ENCODE results near the gene ANKRD53. TPM values are rescaled to one million over a fixed set of nuclear protein-coding genes. Genes with fewer than 3 reads are reported as not detected.

Gene ANKRD53
- total RNA-seq, 6 donors from 2014 or later: 0.26 to 10.5 (median 1.4) TPM

GRCh38 chr2:70949086-70949485 is 29.3 kb upstream of the ANKRD53 start:
- Histone ChIP-seq H3K9me3 (no peaks in the 10 kb centered on the region), H3K4me1 (peaks cover 0 to 11% (median 5%) of the 10 kb centered on the region in 4 donors), H3K4me3 (no peak overlapping the region), H3K36me3 (no peaks in the 10 kb centered on the region), H3K27ac (no peak overlapping the region), H3K27me3 (no peaks in the 10 kb centered on the region)
- WGBS, 2 donors: 70 to 79% methylated on average over 11 of the region's 11 CpGs
- DNase-seq: no peak
- TF ChIP-seq CTCF (IDR thresholded peaks at IDR 0.05) (no peak), POLR2A (IDR thresholded peaks at IDR 0.05) (no peak), POLR2AphosphoS5 (IDR thresholded peaks at IDR 0.05) (no peak), EP300 (IDR thresholded peaks at IDR 0.05) (no peak)
- ATAC-seq (ENCODE audit: low FRiP score in 2 of 2): no peak

- Histone ChIP-seq H3K27me3 (peaks cover 0 to 3% (median 0%) of the 10 kb centered on the region in 4 donors), H3K4me1 (peaks cover 0 to 5% (median 2%) of the 10 kb centered on the region in 4 donors), H3K9me3 (no peaks in the 10 kb centered on the region), H3K4me3 (no peak overlapping the region), H3K36me3 (no peaks in the 10 kb centered on the region), H3K27ac (no peak overlapping the region)
- no peak for TF ChIP-seq CTCF (IDR thresholded peaks at IDR 0.05)
- TF ChIP-seq POLR2A (IDR thresholded peaks at IDR 0.05): no peak
- TF ChIP-seq POLR2AphosphoS5 (IDR thresholded peaks at IDR 0.05): no peak
- no peak for TF ChIP-seq EP300 (IDR thresholded peaks at IDR 0.05)
- no peak for DNase-seq
- ATAC-seq (ENCODE audit: low FRiP score in 2 of 2): no peak
- WGBS, 2 donors: 81 to 89% methylated on average over 4 to 7 of the region's 7 CpGs
These were observed 23.5 kb upstream of the ANKRD53 start for GRCh38 chr2:70954886-70955285.

GRCh38 chr2:70956141-70956540 is 22.3 kb upstream of the ANKRD53 start:
- no peak overlapping the region for H3K4me3 ChIP-seq
- H3K9me3 ChIP-seq: no peaks in the 10 kb centered on the region
- peaks cover 0 to 3% (median 0%) of the 10 kb centered on the region in 4 donors for H3K27me3 ChIP-seq
- H3K36me3 ChIP-seq: no peaks in the 10 kb centered on the region
- DNase-seq (no peak), ATAC-seq (ENCODE audit: low FRiP score in 2 of 2) (no peak)
- 84 to 85% methylated on average over 2 of the region's 2 CpGs for WGBS, 2 donors
- no peak overlapping the region for H3K27ac ChIP-seq
- no peak for TF ChIP-seq POLR2A (IDR thresholded peaks at IDR 0.05)
- TF ChIP-seq CTCF (IDR thresholded peaks at IDR 0.05): no peak
- TF ChIP-seq EP300 (IDR thresholded peaks at IDR 0.05): no peak
- TF ChIP-seq POLR2AphosphoS5 (IDR thresholded peaks at IDR 0.05): no peak
- peaks cover 0 to 5% (median 2%) of the 10 kb centered on the region in 4 donors for H3K4me1 ChIP-seq

- Histone ChIP-seq H3K27me3 (peaks cover 0 to 3% (median 0%) of the 10 kb centered on the region in 4 donors), H3K27ac (no peak overlapping the region), H3K36me3 (no peaks in the 10 kb centered on the region), H3K9me3 (no peaks in the 10 kb centered on the region), H3K4me3 (no peak overlapping the region), H3K4me1 (peaks cover 0 to 5% (median 2%) of the 10 kb centered on the region in 4 donors)
- DNase-seq: peak in 1 of 2 donors; percentile 40
- no peak for ATAC-seq (ENCODE audit: low FRiP score in 2 of 2)
- no peak for TF ChIP-seq CTCF (IDR thresholded peaks at IDR 0.05)
- no peak for TF ChIP-seq POLR2A (IDR thresholded peaks at IDR 0.05)
- TF ChIP-seq POLR2AphosphoS5 (IDR thresholded peaks at IDR 0.05): no peak
- no peak for TF ChIP-seq EP300 (IDR thresholded peaks at IDR 0.05)
- 72 to 94% methylated on average over 6 of the region's 6 CpGs for WGBS, 2 donors
These were observed 20.6 kb upstream of the ANKRD53 start for GRCh38 chr2:70957798-70958197.

- peak in 1 of 2 donors; percentile 3 for ATAC-seq (ENCODE audit: low FRiP score in 2 of 2)
These were observed 19.7 kb upstream of the ANKRD53 start for GRCh38 chr2:70958759-70959158.

More at GRCh38 chr2:70958759-70959158, 19.7 kb upstream of the ANKRD53 start:
- Histone ChIP-seq H3K27me3 (peaks cover 0 to 3% (median 0%) of the 10 kb centered on the region in 4 donors), H3K9me3 (no peaks in the 10 kb centered on the region), H3K4me1 (peaks cover 0 to 5% (median 2%) of the 10 kb centered on the region in 4 donors), H3K27ac (no peak overlapping the region), H3K36me3 (no peaks in the 10 kb centered on the region), H3K4me3 (no peak overlapping the region)
- no peak for TF ChIP-seq CTCF (IDR thresholded peaks at IDR 0.05)
- TF ChIP-seq POLR2A (IDR thresholded peaks at IDR 0.05): no peak
- no peak for TF ChIP-seq POLR2AphosphoS5 (IDR thresholded peaks at IDR 0.05)
- no peak for TF ChIP-seq EP300 (IDR thresholded peaks at IDR 0.05)
- 83 to 95% methylated on average over 4 to 6 of the region's 6 CpGs for WGBS, 2 donors
- no peak for DNase-seq

Data from upper lobe of left lung (tissue), 6 donors.